Mesodermal cell (in vitro differentiated cells): ENCODE measurements around the gene TBC1D22A.

Experiments used
- H3K27ac ChIP-seq: 2 replicates; pipeline ENCODE4 v1.7.0; 2013; ENCODE audit warnings: mild to moderate bottlenecking, low read depth, low read length, moderate library complexity; ENCODE audit not compliant: severe bottlenecking
- H3K36me3 ChIP-seq: 2 replicates; pipeline ENCODE4 v1.7.1; 2013; ENCODE audit warnings: mild to moderate bottlenecking, low read length, moderate library complexity; ENCODE audit not compliant: control insufficient read depth, insufficient read depth
- H3K4me1 ChIP-seq: one replicate; pipeline ENCODE4 v1.7.1; 2013; ENCODE audit warnings: mild to moderate bottlenecking, low read length; ENCODE audit not compliant: insufficient read depth, control insufficient read depth, poor library complexity, severe bottlenecking
- H3K4me3 ChIP-seq: 2 replicates; pipeline ENCODE4 v1.7.0; 2013; ENCODE audit warnings: low read length, control low read depth, mild to moderate bottlenecking; ENCODE audit not compliant: insufficient read depth, poor library complexity, severe bottlenecking; ENCODE audit errors: extremely low read depth
- H3K9me3 ChIP-seq: 2 replicates; pipeline ENCODE4 v1.7.1; 2013; ENCODE audit warnings: mild to moderate bottlenecking, low read length, moderate library complexity; ENCODE audit not compliant: control insufficient read depth
- WGBS, 2 experiments: methylation state at CpG; one replicate each; pipeline ENCODE4 v1.1.5; 2013; ENCODE audit warnings: missing lambda C conversion rate in 2 of 2; ENCODE audit not compliant: insufficient coverage in 2 of 2; 5-methylcytosine and 5-hydroxymethylcytosine counted together

TBC1D22A gene

GRCh38 chr22:46763051-46763705, 728 bp downstream of the TBC1D22A start:
- H3K4me3 ChIP-seq: peak overlapping the region; percentile 99
- H3K4me1 ChIP-seq: peaks cover 11% of the 10 kb centered on the region
- no peaks in the 10 kb centered on the region for H3K9me3 ChIP-seq
- H3K27ac ChIP-seq: peak overlapping the region; percentile 94
- 12 to 21% methylated on average over 7 to 10 of the region's 13 CpGs for WGBS, 2 experiments
- H3K36me3 ChIP-seq: peaks cover 14% of the 10 kb centered on the region

DNA sequence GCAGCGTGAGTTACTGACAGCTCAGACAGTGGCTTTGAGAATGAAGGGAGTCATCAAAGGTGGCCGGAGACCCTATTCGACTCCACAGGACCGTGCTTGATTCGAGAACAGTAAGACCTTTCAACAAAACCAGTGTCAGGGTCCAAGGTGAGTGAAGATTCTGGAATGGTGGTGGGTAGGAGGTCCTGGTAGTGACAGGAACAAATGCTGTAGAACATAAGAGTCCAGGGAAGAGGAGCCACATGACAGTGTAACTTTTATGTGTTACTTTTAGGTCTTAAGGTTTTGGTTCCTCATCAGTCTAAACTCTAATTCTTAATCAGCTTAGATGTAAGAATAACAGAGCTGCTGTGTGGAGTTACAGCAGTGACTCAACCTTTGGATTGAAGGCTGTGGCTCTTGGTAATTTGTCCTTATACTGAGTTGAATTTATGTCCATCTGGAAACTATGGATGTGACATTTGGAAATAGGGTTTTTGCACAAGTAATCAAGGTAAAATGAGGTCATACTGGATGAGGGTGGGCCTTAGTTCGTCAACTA, 1.8 kb downstream of the TBC1D22A start:
- no peak overlapping the region for H3K4me3 ChIP-seq
- no peaks in the 10 kb centered on the region for H3K9me3 ChIP-seq
- no peak overlapping the region for H3K27ac ChIP-seq
- WGBS, 2 experiments: 92 to 95% methylated on average over 6 of the region's 6 CpGs
- H3K4me1 ChIP-seq: peaks cover 14% of the 10 kb centered on the region
- peaks cover 14% of the 10 kb centered on the region for H3K36me3 ChIP-seq

GRCh38 chr22:46764779-46765485, 2.5 kb downstream of the TBC1D22A start:
- H3K4me3 ChIP-seq: no peak overlapping the region
- H3K27ac ChIP-seq: no peak overlapping the region
- peaks cover 14% of the 10 kb centered on the region for H3K4me1 ChIP-seq
- H3K36me3 ChIP-seq: peaks cover 11% of the 10 kb centered on the region
- H3K9me3 ChIP-seq: no peaks in the 10 kb centered on the region
- WGBS, 2 experiments: 95 to 98% methylated on average over 5 to 6 of the region's 6 CpGs

GRCh38 chr22:46766611-46767010, 4.2 kb downstream of the TBC1D22A start:
- Histone ChIP-seq H3K4me1 (peaks cover 7% of the 10 kb centered on the region), H3K9me3 (no peaks in the 10 kb centered on the region), H3K36me3 (peaks cover 7% of the 10 kb centered on the region), H3K4me3 (no peak overlapping the region), H3K27ac (no peak overlapping the region)
- 90 to 98% methylated on average over 7 to 8 of the region's 8 CpGs for WGBS, 2 experiments

GRCh38 chr22:46767249-46767985, 5.0 kb downstream of the TBC1D22A start:
- Histone ChIP-seq H3K27ac (no peak overlapping the region), H3K4me1 (peaks cover 7% of the 10 kb centered on the region), H3K4me3 (no peak overlapping the region), H3K9me3 (no peaks in the 10 kb centered on the region), H3K36me3 (peaks cover 7% of the 10 kb centered on the region)
- whole genome bisulfite sequencing, 2 experiments: 96 to 98% methylated on average over 11 of the region's 11 CpGs

DNA sequence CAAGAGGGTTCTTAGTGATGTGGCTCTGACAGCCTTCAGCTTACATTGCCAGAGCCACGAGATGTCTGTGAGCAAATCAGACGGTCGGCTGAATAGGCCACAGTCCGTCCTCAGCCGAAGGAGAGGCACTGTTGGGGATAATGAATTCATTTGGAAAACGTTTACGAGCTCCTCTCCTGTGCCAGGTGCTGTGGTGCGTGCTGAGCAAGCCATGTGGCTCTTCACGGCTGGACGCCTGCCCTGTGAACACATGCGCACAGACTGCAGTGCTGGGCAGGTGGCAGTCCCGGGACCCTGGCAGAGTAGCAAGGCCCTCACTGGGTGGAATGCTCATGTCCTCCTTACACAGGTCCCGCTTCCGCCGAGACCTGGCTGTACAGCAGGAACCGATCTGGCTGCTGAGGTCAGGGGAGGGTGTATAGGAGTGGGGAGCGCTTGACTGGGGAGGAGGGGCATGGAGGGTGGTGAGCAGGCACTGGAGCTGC, 6.8 kb downstream of the TBC1D22A start:
- WGBS, 2 experiments: 93 to 97% methylated on average over 14 to 17 of the region's 17 CpGs
- Histone ChIP-seq H3K27ac (no peak overlapping the region), H3K4me1 (peaks cover 10% of the 10 kb centered on the region), H3K4me3 (no peak overlapping the region), H3K36me3 (peaks cover 7% of the 10 kb centered on the region), H3K9me3 (no peaks in the 10 kb centered on the region)

DNA sequence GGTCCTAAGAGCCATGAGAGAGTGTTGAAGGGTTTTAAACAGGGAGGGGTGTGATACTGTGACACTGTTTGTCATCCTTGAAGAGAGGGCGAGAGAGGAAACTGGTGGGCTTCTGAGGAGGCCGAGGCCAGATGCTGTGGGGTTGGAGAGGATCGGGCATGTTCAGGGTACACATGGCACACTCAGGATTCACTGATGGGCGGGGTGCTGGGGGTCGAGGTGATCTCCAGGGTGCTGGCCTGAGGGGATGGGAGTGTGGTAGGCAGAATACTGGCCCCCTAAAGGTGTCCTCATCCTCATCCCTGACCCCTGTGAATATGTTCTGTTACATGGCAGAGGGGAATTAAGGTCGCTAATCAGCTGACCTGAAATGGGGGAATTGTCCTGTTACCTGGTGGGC, 7.3 kb downstream of the TBC1D22A start:
- H3K36me3 ChIP-seq: peaks cover 7% of the 10 kb centered on the region
- no peak overlapping the region for H3K27ac ChIP-seq
- peaks cover 14% of the 10 kb centered on the region for H3K4me1 ChIP-seq
- H3K9me3 ChIP-seq: no peaks in the 10 kb centered on the region
- WGBS, 2 experiments: 95 to 100% methylated on average over 4 to 6 of the region's 6 CpGs
- H3K4me3 ChIP-seq: no peak overlapping the region

- Histone ChIP-seq H3K36me3 (peaks cover 7% of the 10 kb centered on the region), H3K9me3 (no peaks in the 10 kb centered on the region), H3K4me3 (no peak overlapping the region), H3K27ac (no peak overlapping the region), H3K4me1 (peaks cover 18% of the 10 kb centered on the region)
- WGBS, 2 experiments: 97 to 99% methylated on average over 12 to 14 of the region's 14 CpGs
These were observed 7.7 kb downstream of the TBC1D22A start for GRCh38 chr22:46770151-46770641.

- H3K4me3 ChIP-seq: no peak overlapping the region
- H3K9me3 ChIP-seq: no peaks in the 10 kb centered on the region
- WGBS, 2 experiments: 90 to 92% methylated on average over 2 of the region's 9 CpGs
These were observed 8.3 kb downstream of the TBC1D22A start for GRCh38 chr22:46770726-46771125.

GRCh38 chr22:46773076-46773475, 10.6 kb downstream of the TBC1D22A start:
- Histone ChIP-seq H3K4me1 (peaks cover 14% of the 10 kb centered on the region), H3K27ac (no peak overlapping the region), H3K4me3 (no peak overlapping the region), H3K9me3 (no peaks in the 10 kb centered on the region), H3K36me3 (no peaks in the 10 kb centered on the region)
- WGBS, 2 experiments: 90 to 96% methylated on average over 10 of the region's 10 CpGs

More at GRCh38 chr22:46770726-46771125, 8.3 kb downstream of the TBC1D22A start:
- Histone ChIP-seq H3K27ac (no peak overlapping the region), H3K4me1 (peaks cover 18% of the 10 kb centered on the region), H3K36me3 (peaks cover 7% of the 10 kb centered on the region)
